Mesenteric fat pad (tissue), 1 donor: ENCODE measurements around the gene SMAD3. TPM values are rescaled to one million over a fixed set of nuclear protein-coding genes. Genes with fewer than 3 reads are reported as not detected.

ENCODE experiments used
- DNase-seq: peaks from one replicate; pipeline ENCODE4 v3.0.0-alpha.2; 2020; ENCODE audit warnings: low spot score
- total RNA-seq: library from RNA; stranded (reverse); fragmentation: NEBNext Ultra II Directional; extraction: Animal tissue kit (Norgen Biotek cat#: 25700); gene quantifications from one replicate; pipeline ENCODE4 v1.2.1, GENCODE V29; 2021
- donor health status: DM: yes; HTN: yes; CAD: no.

SMAD3 gene
- total RNA-seq, 1 donor from 2014 or later: 71.9 TPM

DNA sequence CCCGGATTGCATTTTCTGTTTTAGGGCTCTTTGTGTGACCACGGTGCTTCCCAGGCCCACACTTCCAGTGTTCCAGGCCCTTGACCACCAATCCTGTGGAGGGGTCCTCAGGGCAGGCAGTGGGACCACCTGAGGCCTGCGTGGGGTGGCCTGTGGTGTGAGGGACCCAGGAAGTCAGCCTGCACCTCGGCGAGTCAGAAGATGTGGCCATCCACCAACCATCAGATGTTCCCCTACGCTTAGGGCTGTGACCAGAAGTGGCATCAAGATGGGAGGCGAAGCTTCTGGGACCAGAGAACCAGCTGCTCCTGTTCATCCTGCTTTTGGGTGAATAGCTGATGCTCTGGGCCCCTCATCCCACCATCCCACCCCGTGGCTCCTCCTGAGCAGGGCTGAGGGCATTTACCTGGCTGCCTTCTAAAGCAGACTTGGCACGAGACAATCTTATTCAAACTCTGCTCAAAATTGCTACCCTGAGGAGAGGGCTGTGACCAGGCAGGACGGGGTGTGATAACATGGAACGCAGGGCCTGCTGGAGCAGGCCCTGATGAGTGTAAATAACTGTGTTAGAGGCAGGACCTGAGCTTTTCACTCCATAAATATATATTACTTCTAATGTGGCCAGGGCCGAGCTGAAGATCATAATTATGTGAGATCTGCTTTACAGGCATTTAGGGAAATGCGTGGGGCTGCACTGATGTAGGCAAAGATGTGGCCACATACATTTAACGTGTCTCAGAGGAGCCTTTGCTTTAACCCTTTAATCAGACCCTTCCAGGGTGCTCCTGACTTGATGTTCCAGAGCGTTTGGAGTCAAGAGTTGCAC is 28.8 kb downstream of the SMAD3 start:
- DNase-seq: no peak

DNA sequence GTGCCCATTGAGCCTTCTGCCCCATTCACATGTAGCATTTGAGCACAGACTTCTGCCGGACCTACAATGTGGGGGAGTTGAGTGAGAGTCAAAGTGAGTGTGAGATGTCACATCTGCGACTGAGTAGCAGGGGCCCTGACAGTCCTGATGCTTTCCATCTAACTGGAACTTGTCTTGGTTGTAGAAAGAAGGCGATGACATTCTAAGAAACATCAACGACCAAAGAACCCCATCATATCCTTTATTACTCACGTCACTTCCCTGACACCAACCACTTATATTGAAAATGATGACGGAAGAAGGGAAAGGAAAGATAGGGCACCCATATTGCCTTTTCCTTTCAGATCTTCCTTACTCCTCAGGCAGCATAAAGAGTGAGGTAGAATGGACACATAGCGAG is 30.5 kb downstream of the SMAD3 start:
- DNase-seq: no peak

DNA sequence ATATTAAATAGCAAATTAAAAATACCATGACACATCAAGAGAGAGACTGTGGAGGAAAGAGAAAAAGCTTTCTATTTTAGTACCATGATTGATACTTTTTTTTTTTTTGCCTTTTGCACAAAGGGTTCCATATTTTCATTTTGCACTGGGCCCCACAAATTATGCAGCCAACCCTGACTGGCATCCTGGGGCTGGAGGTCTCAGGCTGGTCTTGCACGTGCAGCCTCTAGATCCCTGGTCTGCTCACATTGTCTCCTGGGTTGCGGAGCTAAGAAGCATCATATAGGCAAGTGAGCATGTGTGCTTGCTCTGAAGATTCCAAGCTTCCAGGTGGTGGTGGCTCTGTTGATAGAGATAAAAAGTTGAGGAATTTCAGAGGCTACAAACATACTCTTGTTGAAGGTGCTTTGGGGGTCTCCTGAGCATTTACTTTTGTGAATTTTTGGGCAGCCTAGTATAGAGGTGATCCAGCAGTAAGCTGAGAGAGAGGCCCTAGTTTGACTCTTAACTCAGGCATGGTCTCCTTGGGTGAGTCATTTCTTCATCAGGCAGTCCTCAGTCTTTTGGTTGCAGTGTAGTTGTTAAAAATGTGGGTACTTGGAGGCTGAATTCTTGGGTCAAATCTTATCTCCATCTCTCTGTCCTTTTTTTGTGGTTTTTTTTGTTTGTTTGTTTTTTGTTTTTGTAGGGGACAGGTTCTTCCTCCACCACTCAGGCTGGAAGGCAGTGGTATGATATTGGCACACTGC is 31.3 kb downstream of the SMAD3 start:
- no peak for DNase-seq

DNA sequence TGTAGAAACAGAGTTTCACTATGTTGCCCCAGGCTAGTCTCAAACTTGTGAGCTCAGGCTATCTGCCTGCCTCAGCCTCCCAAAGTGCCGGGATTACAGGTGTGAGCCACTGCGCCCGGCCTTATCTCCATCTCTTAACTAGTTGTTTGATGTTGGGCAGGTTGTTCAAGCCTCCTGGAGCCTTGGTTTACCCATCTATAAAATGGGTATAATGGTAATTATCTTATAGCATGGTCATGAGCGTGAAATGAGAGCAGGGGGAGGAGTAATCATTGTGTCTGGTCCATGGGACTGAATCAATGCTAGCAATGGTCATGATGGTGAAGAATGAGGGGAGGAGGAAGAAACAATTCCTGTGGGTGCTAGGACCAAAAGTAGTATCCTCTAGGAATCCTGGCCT is 32.0 kb downstream of the SMAD3 start:
- DNase-seq: no peak

DNA sequence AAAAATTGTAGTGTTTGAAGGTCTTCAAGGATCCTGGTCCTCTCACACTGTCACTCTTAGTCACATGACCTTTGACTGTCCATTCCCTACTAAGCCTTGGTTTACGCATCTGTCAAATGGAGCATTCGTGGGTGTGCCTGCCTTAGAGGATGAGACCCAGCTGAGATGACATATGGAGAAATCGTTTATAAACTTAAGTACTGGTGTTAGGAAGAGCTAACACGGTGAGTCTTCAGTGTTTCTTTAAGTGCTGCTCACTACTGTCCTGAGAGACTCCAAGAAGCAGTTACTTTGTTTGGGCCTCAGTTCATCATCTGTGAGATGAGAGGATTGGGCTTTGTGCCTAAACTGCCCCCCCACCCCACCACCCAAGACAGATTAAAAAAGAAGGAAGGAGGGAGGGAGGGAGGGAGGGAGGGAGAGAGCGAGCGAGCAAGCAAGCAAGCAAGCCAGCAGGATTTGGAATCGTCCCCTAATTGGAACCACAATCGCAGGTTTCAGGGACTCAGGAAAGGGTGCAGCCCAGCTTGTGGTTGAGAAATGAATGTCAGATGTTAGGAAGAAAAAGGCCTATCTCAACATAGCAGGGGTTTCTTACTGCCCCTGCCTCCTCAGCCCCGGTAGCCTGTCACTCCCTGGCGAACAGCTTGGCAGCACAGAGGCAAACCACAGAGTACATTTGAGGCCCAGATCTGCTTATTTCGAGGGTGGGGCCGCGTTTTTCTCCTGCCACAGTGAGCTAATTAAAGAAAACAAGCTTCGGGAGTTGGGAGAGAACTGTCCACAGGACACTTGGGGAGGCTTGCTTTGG is 32.7 kb downstream of the SMAD3 start:
- DNase-seq: no peak

DNA sequence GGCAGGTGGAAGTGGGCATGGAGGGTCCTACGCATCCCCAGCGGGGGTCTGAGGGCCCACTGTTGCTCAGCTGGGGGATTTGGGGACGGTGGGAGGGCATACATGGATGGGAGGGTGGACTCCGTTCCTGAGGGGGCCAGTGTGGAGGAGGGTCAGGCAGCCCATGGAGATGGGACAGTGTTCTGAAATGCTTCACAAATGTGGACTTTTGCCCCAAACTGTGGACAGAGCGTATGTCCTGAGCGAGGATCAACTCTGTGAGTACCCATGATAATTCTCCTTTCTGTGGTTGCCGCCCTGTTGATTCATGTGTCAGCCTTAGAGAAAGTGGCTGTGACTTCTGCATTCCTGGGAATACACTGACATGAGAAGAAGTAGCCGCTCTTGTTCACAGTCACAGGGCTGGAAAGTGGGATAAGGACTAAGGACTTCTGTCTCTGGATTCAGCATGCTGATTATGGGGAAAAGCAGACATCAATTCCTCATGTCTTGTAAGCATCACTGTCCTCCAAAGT is 33.4 kb downstream of the SMAD3 start:
- DNase-seq: no peak

DNA sequence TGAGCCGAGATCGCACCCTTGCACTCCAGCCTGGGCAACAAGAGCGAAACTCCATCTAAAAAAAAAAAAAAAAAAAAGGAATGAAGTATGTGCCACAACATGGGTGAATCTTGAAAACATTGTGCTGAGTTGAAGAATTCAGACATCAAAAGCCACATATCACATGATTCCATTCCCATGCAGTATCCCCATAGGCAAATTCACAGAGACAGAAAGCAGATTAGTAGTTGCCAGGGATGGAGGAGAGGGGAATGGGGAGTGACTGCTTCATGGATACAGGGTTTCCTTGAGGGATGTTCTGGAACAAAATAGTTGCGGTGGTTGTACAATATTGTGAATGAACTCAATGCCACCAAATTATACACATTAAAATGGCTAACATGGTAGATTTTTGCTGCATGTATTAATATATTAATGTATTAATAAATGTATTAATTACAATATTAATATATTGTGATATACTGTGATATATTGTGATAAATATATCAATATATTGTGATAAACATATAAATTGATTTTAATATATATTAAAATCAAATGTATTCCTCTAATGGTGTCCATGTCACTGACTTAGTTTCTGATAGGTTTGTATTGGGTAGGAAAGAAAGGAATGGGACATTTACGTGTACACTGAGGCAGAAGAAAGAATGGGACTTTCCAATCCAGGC is 34.9 kb downstream of the SMAD3 start:
- no peak for DNase-seq

DNA sequence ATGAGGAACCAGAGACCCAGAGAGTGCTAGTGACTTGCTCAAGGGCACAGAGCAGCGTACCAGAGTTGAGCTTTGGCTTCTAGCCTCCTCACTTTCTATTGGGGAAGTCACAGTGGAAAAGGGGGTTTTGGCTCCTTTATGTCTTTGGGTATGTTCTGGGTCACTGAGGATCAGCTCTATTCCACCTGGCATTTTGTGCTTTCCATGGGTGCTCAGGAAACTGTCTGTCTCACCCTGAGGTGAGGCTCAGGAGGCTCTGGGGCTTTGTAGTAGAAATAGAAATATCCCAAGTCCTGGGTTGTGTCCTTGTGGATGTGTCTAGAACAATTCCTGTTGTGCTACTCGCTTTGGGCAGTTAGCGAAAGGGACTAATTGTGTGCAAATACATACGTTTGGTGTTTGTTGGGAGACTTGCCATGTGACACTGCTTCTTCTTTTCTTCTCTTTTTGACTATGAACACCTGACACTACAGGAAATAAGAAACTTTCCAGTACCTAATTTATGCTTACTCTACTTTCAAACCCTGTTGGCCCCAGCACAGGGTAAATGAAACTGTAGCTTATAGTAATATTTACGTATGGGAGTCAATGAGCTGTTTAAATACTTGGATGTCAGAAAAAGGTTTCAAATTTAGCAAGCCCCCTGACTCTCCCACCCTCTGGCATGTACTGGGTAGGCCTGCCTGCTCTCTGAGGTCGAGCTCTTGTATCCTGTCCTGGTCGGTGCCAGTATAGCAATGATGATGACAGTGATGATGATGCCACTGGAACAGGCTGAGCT is 35.6 kb downstream of the SMAD3 start:
- no peak for DNase-seq

DNA sequence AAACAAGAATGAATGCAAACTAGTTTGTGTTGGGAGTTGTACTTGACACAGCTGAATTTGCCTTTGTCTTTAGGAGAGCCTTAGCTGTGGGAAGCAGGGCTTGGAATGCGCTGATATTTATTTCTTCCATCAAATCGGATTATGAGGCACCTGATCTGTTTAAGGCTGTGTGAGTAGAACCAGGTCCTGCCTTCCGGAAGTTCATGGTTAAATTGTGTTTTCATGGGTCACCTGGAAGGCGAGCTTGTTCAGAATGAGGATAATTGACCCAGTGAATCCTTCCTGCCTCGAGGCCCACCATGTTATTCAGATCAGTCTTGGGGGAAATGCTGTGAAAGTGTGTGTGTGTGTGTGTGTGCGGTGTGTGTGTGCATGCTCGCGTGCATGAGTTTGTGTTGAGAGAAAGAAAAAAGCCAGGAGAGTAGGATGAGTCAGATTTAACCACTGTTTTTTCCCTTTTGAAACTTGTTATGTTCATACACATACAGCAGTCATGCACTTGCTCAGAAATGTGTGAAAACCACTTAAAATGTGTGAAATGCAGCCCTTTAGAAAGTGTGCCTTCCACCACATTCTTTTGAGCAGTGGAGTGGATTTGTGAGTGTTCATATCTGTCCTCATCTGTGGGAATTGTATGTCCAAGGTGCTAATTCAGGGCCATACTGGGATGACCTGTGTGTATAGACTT is 36.7 kb downstream of the SMAD3 start:
- no peak for DNase-seq

DNA sequence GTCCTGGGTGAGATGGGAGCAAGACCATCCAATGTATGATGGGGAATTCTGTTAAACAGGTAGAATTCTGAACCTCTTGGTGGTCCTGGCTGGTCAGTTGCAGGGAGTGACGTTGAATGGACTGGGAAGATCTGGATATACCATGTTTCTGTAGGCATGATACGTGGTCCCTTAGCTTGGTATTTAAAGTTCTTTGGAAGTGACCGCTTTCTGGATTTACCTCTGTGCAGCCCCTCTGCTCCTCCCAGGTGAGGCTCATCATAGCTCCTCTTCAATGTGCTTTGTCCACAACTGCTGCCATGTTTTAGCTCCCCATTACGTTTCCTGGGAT is 37.2 kb downstream of the SMAD3 start:
- DNase-seq: no peak

DNA sequence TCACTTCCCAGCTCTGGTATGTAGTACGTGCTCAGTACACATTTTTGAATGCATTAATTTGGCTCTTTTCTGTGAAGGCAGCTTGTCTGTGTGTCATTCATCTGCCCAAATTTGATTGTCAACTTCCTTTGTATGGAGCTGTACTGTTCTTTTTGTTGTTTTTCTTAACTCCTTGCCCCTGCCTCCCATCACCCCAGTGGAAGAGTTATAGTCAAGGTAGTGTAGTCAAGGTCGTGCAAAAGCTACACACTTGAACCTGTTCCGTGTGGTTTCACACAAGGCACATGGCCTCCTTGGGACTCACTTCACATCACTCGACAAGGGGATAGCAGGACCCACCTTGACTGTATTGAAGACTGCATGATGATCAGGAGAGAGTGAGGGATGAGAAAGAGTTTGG is 37.6 kb downstream of the SMAD3 start:
- no peak for DNase-seq

DNA sequence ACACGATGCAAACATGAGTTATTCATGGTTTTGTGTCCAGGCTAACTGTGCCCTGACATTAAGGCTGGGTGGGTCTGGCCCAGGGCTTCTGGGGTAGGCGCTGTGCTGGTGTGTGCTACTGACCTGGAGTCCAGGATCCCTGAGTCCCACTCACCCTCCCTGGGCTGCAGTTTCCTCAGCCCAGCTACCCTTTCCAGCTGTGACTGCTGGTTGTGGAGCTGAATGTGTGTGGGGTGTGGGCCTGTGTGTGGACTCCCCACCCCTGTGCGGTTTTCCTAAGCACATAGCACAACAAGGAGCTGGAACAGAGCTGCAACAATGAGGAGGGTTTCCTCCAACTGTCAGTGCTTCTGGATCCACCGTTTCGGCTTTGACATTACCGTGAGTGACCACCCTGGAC is 38.0 kb downstream of the SMAD3 start:
- DNase-seq: no peak

DNA sequence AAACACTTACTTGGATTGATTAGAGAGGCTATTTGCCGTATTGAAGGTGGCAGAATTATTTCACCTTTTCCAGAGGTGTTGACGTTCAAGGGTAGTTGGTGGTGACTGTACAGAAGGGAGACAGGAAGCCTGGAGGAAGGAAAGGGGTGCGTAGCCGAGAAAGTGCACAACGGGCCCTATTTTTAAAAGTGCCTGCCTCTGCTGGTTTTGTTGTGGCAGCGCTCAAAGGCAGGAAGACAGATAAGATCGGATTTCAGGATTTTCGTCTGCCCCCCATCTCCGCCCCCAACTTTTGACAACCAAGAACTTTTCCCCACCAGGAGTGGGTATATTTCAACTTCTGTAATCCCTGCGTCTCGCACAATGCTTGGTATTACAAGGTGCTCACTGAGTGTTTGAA is 38.5 kb downstream of the SMAD3 start:
- no peak for DNase-seq

DNA sequence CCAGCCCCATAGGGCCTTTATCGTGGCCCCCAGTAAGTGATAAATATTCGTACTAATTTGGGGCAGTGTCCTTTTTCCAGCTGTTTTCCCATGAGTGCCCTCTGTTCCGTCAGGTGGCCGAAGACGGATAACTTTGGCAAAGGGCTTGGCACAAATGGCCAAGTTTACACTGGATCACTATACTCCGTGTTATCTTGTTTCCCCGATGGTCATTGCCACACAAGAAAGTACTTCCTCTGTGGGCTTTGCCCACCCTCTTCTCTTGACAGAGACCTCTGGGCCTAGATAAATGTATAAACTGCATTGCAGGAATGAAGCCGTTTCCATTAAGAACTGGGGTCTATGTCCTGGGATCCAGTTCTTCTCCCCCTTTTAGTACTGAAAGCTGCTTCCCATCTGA is 39.1 kb downstream of the SMAD3 start:
- DNase-seq: no peak

DNA sequence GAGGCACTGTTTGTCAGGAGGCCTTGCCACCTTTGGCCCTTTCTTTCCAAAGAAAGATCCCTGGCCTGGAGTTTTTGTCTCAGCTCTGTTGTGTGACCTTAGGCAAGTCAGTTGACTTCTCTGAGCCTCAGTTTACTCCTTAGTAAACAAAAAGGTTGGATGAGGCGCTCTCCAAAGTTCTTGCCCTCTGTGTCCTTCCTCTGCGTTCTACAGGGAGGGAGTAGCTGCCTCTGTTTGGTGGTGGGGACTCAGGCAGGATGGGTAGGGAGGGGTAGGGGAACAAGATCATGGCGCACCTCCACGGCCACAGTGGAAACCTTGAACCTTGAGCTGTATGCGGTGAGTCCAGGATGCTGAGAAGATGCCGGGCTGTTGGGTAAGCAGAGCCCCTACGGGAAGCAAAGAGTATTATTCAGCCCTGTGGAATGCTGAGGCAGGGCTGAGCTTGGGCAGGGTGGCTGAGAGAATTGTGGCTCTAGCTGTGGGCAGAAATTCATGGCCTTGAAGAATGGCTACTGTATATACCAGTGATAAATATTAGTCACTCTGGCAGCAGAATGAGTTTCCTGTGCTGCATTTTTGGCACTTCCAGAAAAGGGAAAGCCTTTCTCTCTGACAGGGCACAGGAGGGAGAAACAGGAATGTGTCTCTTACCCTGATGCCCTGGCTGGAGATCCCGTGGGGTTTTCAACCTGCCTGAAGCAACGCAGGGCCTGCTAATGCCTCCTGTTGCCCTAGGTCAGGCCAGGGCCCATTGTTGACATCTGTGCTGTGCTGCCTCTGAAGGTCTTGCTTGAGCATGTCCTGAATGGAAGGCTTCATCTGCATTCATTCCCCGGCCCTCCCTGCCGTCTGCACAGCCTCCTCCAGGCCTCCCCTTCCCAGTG is 39.9 kb downstream of the SMAD3 start:
- no peak for DNase-seq

DNA sequence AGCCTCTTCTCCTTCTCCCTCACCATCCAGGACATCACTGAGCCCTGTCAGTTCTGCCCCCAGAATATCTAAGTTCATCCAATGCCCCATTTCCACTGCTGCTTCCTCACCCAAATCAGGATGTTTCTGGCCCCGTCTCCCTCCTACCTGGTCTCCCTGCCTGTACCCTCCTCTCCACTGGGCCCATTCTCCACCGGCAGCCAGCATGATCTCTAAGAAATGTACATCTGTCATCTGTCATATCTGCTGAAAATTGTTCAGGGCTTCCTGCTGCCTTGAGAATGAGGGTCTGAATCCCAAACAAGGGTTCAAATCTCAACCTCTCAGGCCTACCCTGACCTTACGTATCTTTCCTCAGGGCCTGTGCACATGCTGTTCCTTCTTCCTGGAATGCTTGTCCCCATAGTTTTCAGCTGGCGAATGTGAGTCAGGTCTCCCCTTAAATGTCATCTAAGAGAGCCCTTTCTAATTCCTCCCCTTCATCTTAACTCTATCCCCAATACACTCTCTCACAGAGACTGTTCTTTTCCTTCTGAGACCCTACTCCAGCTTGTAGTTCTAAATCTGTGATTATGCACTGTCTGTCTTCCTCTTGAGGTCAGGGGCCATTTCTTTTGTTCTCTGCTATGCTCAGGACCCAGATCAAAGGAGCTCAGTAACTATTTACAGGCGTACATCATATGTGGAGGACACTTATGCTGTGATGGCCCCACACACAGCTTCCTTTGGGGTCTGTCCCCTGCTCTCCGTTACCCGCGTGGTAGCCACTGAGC is 40.8 kb downstream of the SMAD3 start:
- DNase-seq: no peak

DNA sequence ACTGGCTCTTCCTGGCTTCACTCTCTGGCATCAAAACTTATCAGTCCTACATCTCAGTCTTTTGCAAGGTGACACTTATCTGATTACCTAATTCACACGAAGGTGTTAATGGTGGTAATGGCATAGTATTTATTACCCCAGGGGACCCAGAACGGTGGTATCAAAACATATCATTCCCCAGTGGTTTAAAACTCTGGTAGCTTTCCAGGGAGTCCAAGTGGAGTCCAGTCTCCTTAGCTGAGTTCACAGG is 41.3 kb downstream of the SMAD3 start:
- DNase-seq: no peak

DNA sequence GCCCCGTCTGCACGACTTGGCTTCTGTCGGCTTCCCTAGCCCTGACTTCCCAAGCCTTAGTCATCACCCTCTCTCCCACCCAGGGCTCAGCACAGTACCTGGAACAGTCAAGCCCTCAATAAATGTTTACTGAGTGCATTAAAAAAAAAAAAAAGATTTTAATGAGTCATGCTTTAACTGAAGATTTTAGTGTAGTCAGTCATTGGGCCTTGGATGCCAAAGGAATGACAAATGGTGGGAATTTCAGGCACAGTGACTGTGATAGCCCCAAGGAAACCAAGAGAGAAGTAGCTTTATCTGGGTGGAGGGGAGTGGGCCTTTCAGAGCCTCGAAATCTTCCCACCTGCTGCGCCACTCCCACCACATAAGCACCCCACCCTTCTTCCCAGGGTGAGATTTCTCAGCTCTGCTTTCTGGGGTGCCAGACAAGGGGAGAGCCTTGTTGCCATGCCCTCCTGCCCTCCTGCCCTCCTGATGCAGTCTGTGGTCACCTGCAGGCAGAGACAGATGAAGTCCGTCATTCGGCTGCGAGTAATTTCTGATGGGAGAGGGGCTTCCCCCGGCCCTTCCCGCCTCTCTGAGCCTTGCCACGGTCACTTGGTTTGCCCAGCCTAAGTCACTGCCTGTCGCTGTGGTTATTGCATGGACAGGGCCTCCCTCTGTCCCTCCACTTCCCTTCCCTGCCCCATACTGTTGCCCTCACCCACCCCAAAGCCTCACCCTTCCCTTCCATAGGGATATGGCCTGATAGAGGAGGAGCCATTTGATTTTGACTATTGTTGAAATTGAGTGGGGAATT is 41.8 kb downstream of the SMAD3 start:
- DNase-seq: no peak
